HK-2 (cell line): ENCODE data around the gene CLCN6.

Experiments
- DNase-seq: peaks from one replicate; pipeline ENCODE4 v3.0.0-alpha.2; 2018; ENCODE audit not compliant: unreplicated experiment

The CLCN6 gene

GRCh38 chr1:11805422-11806306 is at the start of gene CLCN6, which contains the start of gene MTHFR:
Gene CLCN6 (plus strand): TSS chr1:11806191. CDS start chr1:11806263, 72 bp downstream.
Gene MTHFR (minus strand): TSS chr1:11805964. CDS start chr1:11803116, 2,848 bp downstream.
- peak; percentile 100 for DNase-seq

DNA sequence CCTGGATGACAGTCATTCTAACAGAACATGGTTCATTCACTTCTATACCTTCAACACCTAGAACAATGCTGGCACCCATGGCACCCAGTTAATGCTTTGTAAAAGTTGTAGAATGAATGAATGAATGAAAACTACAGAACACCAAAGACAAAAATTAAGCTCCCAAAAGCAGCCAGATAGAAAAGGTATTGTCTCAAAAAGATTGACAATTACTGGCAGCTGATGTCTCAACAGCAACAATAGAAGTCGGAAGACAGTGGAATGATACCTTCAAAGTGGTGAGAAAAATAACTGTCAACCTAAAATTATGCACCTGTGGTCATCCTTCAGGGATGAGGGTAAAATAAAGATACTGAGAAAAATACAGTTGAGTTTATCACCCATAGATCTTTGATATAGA is 48.9 kb upstream of the CLCN6 start:
- no peak for DNase-seq

- DNase-seq = no peak
Observed at GRCh38 chr1:11759791-11760190, 46.2 kb upstream of the CLCN6 start.

GRCh38 chr1:11761285-11761684 is 44.7 kb upstream of the CLCN6 start:
- DNase-seq = no peak

DNA sequence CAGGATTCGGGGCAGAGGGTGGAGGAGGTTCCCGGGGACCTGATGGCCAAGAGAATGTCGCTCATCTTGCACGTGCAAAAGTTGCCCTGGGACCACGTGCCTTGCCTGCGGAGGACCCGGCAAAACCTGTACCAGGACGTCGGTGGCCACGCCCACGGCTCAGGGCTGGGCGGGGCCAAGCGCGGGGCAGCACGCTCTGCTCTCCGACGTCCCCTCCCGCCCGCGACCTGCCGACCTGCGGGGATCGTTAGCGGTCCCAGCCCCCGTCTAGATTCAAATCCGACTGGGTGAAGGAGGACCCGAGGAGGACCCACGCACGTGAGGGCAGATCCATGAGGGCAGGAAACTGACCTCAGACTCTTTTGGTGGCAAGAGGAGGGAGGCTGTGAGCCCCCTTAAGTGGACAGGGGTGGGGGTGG is 44.0 kb upstream of the CLCN6 start, which contains the start of gene C1orf167:
TSS of gene C1orf167 (plus strand) at position 206 of the 419 bp plus-strand sequence. CDS start 2,208 bp downstream, outside the sequence.
- DNase-seq = no peak

- DNase-seq = no peak
Observed at GRCh38 chr1:11764115-11764514, 41.9 kb upstream of the CLCN6 start.

- DNase-seq = no peak
Observed at GRCh38 chr1:11764519-11764918, 41.5 kb upstream of the CLCN6 start.

DNA sequence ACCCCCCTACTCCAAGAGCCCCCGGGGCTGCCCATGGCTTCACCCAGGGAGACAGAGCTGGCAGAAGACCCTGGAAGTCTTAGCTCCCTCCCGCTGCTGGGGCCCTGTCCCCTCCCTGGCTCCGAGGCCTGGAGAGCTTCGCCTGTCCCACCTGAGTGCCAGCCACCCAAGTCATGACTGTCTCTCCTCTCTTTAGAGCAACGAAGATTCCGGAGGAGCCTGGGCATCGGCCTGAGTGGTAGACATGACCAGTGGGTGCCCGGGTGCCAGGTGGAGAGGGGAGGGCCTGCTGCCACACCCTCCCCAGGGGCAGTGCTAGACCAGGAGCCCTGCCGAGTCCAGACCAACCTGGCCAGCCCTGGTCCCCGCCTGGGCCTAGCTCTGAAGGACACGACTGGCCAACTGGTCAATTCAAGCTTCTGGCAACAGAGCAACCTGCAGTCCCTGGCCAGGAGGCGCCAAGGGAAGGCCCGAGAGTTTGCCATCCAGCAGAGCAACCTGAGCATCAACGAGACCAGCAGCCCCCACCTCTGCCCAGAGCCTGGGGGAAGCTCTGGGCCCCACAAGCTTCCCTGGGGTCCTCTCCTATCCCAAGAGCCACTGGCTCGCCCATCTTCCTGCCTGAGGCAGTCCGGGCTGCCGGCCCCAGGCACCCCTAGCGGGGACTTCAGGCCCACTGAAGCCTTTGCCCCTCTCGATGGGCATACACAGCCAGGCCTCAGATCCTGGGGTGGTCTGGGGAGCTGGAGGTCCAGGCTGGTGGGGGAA is 40.1 kb upstream of the CLCN6 start:
- DNase-seq = no peak

DNA sequence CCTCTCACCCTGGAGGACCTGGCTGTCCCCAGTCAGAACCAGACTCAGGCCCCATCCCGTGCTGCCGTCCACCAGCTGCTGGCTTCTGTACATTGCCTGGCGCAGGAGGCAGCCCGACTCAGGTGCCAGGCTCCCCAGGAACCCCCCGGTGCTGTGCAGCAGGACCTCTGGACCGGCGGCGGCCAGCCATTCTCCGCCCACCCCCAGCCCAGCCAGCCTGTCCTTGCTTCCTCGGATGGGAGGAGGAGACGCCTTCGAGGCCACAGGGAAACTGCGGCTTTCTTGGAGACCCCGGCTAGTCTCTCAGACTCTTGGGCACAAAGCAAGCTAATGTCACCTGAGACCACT is 39.6 kb upstream of the CLCN6 start:
- DNase-seq = no peak

- DNase-seq = no peak
Observed at GRCh38 chr1:11767922-11768704, 37.9 kb upstream of the CLCN6 start.

- DNase-seq = no peak
Observed at GRCh38 chr1:11768821-11769220, 37.2 kb upstream of the CLCN6 start.

DNA sequence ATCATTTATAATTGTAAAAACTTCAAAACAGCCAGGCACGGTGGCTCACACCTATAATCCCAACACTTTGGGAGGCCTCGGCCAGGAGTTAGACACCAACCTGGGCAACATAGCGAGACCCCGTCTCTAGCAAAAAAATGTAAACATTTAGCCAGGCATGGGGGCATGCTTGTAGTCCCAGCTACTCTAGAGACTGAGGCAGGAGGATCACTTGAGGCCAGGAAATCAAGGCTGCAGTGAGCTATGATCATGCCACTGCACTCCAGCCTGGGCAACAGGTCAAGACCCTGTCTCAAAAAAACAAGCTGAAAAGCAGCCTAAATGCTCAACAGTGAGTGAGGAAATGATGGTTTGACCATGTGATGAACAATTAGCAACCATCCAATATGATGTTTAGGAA is 36.7 kb upstream of the CLCN6 start:
- no peak for DNase-seq

- DNase-seq = no peak
Observed at GRCh38 chr1:11770011-11770410, 36.0 kb upstream of the CLCN6 start.

- DNase-seq = no peak
Observed at GRCh38 chr1:11771481-11772043, 34.4 kb upstream of the CLCN6 start.

- no peak for DNase-seq
Observed at GRCh38 chr1:11772458-11772857, 33.5 kb upstream of the CLCN6 start.

- no peak for DNase-seq
Observed at GRCh38 chr1:11774753-11775152, 31.2 kb upstream of the CLCN6 start.

- DNase-seq = no peak
Observed at GRCh38 chr1:11777658-11778322, 28.2 kb upstream of the CLCN6 start.

DNA sequence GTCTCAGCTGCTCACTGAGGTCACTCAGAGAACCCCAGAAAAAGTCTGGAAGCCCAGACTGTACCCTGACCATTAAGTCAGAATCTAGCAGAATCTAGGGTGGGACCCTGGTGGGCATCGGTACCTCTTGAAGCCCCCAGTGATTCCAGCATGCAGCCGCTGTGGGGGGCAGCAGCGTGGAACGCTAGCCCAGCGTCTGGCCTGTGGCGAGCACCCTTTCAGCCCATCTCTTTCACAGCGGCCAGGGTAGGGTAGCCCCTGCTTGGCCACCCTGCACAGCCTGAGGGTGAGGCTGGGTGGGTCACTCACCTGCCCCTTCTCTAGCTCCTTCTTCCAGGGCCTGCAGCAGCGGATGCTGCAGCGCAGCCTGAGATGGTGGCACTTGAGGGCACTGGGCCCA is 27.7 kb upstream of the CLCN6 start:
- DNase-seq = no peak

DNA sequence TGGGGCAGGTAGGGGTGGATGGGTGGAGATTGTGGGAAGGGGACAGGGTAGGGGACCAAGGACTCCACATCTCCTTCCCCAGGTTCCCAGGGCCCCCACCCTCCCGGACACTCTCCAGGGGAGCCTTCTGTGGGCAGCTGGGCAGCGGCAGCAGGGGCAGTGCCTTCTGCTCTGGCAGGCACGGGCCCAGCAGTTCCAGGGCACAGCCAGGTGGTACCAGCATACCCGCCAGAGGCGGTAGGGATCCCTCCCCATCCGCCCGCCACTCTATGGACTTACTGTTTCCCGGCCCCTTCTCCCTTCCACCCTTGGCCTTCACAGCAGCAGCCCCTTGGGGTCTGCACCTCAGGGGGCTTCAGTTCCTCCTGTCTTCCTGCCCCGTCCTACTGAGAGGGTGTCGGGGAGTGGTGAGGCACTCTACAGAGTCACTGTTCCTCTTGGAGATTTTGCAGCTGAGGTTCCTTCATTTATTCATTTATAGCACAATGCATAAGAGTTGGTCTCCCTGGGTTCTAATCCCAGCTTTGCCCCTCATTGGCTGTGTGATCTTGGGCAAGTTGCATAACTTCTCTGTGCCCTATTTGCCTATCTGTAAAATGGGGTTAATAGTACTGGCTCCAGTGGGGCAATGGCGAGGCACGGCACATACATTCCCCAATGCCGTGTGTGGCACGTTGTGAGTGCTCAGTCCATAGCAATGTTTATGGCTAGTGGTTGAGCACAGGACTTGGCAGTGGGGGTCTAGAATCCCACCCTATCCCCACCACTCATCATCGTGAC is 27.0 kb upstream of the CLCN6 start:
- DNase-seq = no peak

DNA sequence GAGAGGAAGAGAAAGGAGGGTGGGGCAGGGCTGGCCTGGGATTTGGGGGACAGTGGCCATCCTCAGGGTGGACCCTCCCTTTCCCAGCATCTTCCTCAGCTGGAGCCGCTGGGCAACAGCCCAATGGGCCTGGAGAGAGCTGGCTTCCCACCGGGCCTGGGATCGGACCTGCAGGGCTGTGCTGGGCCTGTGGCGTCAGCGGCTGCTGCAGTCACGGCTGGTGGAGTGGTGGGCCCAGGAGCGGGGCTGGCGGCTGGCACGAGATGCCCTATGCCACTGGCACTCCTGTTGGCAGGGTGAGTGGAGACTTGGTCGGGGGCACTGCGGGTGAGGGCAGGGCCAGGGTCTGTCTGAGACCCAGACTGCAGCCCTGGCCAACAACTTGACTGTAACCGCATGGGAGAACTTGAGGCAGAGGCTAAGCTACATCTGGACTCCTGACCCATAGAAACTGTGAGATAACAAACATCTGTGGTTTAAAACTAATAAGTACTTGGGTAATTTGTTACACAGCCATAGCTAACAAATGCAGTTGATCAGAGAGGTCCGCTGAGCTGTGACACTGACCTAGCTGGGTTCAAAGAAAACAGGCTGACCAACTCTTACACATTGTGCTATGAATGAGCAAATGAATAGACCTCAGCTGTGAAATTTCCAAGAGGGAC is 26.1 kb upstream of the CLCN6 start:
- DNase-seq = no peak
